Astrocyte of the hippocampus (primary cell): Measurements from ENCODE around the gene RIIAD1.
"Not testable (repeated sequence)": the region's sequence is repeated elsewhere in the genome, so short reads cannot be mapped to it uniquely, and the experiment has no call there.

Experiments
- DNase-seq: peaks from one replicate; pipeline ENCODE4 v3.0.0; 2011; ENCODE audit warnings: low read depth, low spot score

Gene RIIAD1

GRCh38 chr1:151733995-151734394 is 12.7 kb downstream of the RIIAD1 start:
- not testable (repeated sequence) for DNase-seq

- DNase-seq = no peak
Measured at GRCh38 chr1:151737026-151737425, 15.7 kb downstream of the RIIAD1 start.

GRCh38 chr1:151737479-151737878 is 16.2 kb downstream of the RIIAD1 start:
- no peak for DNase-seq

- no peak for DNase-seq
Measured at GRCh38 chr1:151739590-151740355, 18.5 kb downstream of the RIIAD1 start.

- DNase-seq = no peak
Measured at GRCh38 chr1:151741516-151741915, 20.2 kb downstream of the RIIAD1 start.

GRCh38 chr1:151756291-151756690 is 35.0 kb downstream of the RIIAD1 start:
- DNase-seq = no peak

- no peak for DNase-seq
Measured at GRCh38 chr1:151759241-151759640, 37.9 kb downstream of the RIIAD1 start.

GRCh38 chr1:151760597-151761385 is 39.5 kb downstream of the RIIAD1 start:
- peak; percentile 35 for DNase-seq

- DNase-seq = peak; percentile 93
Measured at GRCh38 chr1:151762941-151763921, 41.9 kb downstream of the RIIAD1 start, which contains the start of gene MRPL9. TSS of gene MRPL9 (minus strand) at chr1:151763496. CDS start at chr1:151763479, 17 bp downstream.

GRCh38 chr1:151763990-151764389 is 42.7 kb downstream of the RIIAD1 start:
- no peak for DNase-seq

- not testable (repeated sequence) for DNase-seq
Measured at GRCh38 chr1:151768351-151769066, 47.2 kb downstream of the RIIAD1 start.

GRCh38 chr1:151769270-151769669 is 47.9 kb downstream of the RIIAD1 start:
- DNase-seq = not testable (repeated sequence)

GRCh38 chr1:151773702-151774101 is 52.4 kb downstream of the RIIAD1 start:
- peak; percentile 85 for DNase-seq

- no peak for DNase-seq
Measured at GRCh38 chr1:151774256-151774922, 53.1 kb downstream of the RIIAD1 start.

- DNase-seq = no peak
Measured at GRCh38 chr1:151775894-151776664, 54.8 kb downstream of the RIIAD1 start.

- DNase-seq = no peak
Measured at GRCh38 chr1:151776665-151777062, 55.3 kb downstream of the RIIAD1 start.

- no peak for DNase-seq
Measured at GRCh38 chr1:151777317-151777716, 56.0 kb downstream of the RIIAD1 start.
